GM21786 (cell line): ENCODE data around the gene C2CD4A.
A peak's percentile ranks its signal among the peaks of the same experiment; 100 is the strongest.

Source experiments
- ATAC-seq: cut with Tn5 transposase; IDR thresholded peaks from one replicate; pipeline ENCODE4 v1.9.1; 2021; ENCODE audit not compliant: unreplicated experiment

Gene C2CD4A

GRCh38 chr15:62059108-62059815 is 7.5 kb upstream of the C2CD4A start:
- no peak for ATAC-seq

GRCh38 chr15:62059816-62060112 is 7.0 kb upstream of the C2CD4A start:
- ATAC-seq: peak; percentile 73

GRCh38 chr15:62060113-62060895 is 6.5 kb upstream of the C2CD4A start, which contains the start of gene VPS13C:
VPS13C (minus strand) TSS chr15:62060447; CDS start chr15:62060374, 73 bp downstream.
- peak; percentile 81 for ATAC-seq

GRCh38 chr15:62060896-62061280 is 5.9 kb upstream of the C2CD4A start:
- no peak for ATAC-seq

DNA sequence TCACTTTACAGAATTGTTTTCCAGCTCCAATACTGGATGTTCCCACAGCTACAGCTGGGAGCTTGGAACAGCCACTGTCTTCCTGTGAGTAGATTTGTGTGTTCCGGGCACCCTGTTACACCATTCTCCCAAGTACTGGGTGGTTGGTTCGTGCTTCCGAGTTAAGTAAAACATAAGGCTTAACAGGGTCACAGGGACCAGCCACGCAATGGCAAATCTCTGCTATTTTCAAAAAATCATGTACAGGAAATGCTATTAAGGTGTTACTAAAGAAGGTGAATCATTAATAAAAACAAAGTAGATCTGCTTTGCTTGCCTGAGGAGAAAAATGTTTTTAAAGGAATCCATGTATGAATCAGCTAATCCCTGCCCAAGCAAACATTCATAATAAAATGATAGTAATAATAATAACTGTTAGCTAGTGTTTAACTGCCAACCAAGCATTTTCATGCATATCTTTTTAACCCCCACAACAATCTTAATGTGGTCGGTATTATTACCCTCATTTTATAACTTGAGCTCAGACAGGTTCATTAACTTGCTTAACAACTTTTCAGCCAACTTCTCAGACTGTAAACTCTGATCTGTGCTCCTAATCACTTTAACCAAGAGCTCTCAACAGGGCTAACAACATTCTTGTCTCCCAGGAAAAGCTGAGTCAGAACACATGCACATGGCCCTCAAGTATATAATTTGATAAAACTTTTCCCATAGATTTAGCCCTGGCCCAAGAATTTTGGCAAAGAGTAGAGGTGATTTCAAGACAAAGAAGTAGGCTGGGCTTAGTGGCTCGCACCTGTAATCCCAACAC is 2.7 kb upstream of the C2CD4A start:
- no peak for ATAC-seq

DNA sequence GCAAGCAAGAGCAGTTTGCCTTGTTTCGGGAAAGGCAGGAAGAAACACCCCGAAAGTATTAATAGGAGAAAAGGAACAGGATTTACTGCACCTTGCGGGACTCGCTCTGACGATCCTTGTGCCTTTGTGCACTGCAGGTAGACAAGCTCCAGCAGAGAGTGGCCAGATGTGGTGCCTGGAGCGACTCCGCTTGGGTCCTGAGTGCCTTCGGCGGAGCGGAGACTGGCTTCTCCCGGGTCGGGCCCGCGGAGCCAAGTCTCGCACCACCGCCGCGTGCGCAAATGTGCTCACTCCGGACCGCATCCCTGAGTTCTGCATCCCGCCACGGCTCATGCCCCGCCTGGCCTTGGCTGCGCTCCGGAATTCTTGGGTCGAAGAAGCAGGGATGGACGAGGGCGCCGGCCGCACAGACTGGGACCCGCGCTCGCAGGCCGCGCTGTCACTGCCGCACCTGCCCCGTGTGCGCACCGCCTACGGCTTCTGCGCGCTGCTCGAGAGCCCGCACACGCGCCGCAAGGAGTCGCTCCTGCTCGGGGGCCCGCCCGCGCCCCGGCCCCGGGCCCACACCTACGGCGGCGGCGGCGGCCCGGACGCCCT is 769 bp downstream of the C2CD4A start:
- ATAC-seq: no peak

GRCh38 chr15:62068071-62068809 is 1.5 kb downstream of the C2CD4A start:
- no peak for ATAC-seq

GRCh38 chr15:62068810-62069167 is 2.0 kb downstream of the C2CD4A start:
- no peak for ATAC-seq

GRCh38 chr15:62069551-62069950 is 2.8 kb downstream of the C2CD4A start:
- no peak for ATAC-seq

DNA sequence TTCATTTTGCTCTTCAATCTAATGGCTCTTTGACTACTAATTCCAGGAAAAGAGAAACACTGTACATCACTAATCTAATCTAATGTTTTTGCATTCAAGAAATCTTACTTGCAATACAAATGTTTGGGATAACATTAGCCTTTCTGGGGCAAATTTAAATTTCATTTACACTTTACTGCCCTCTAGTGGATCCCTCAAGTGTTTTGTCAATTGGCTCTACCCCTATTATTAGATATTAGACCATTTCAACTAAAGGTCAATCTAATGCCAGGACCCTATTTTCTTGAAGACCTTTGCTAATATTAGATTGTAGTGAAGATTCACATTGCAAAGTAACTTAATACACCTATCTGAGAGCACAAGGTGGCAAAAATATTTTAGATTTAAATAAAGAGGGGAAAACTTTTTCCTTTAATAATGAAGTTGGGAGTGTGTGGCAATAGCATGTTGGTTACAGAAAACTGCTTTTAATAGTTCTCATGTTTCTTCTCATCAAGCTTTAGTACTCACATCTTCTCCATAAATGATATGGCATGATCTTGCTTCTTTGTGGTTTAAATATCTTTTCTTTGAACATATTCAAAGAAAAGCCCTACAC is 5.0 kb downstream of the C2CD4A start:
- ATAC-seq: no peak

DNA sequence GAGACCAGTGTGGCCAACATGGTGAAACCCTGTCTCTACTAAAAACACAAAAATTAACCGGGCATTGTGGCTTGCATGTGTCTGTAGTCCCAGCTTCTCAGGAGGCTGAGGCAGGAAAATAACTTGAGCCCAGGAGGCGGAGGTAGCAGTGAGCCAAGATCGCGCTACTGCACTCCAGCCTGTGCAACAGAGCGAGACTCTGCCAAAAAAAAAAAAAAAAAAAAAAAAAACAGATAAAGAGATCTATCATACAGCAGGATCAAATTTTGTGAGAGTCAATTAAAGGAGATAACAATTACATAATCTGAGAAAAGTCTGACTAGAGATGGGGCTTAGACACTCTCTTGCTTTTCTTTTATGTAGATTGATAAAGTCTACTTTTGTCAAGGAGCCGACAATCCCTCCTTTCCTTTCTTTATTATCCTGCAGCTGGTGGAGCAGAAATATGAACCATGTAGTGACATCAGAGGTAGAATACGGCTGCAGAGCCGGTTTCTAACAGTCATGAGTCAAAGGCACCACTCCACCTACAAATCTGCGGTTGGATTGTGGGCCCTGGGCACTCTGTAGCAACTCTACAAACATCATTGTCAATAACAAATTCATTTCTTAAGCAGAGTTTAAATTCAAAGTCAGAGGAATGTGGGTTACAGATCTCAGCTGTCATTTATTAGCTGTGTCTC is 9.0 kb downstream of the C2CD4A start:
- ATAC-seq: no peak

DNA sequence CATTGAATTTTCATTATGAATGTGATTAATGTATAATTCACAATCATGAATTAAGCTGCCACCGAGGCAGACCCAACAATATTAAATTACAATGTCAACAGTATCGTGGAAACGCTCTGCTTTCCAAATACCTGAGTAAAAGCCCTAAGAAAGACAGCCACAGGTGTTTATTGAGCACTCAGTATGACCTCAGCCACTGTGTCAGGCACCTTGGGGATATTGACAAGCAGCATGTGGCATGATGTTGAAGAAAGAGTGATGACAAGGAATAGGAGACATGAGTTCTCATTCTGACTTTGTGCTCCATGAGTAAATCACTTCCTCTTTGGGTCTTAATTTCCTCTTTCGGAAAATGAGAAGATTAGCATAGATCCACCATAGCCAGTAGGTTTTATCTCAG is 12.8 kb downstream of the C2CD4A start:
- ATAC-seq: no peak

DNA sequence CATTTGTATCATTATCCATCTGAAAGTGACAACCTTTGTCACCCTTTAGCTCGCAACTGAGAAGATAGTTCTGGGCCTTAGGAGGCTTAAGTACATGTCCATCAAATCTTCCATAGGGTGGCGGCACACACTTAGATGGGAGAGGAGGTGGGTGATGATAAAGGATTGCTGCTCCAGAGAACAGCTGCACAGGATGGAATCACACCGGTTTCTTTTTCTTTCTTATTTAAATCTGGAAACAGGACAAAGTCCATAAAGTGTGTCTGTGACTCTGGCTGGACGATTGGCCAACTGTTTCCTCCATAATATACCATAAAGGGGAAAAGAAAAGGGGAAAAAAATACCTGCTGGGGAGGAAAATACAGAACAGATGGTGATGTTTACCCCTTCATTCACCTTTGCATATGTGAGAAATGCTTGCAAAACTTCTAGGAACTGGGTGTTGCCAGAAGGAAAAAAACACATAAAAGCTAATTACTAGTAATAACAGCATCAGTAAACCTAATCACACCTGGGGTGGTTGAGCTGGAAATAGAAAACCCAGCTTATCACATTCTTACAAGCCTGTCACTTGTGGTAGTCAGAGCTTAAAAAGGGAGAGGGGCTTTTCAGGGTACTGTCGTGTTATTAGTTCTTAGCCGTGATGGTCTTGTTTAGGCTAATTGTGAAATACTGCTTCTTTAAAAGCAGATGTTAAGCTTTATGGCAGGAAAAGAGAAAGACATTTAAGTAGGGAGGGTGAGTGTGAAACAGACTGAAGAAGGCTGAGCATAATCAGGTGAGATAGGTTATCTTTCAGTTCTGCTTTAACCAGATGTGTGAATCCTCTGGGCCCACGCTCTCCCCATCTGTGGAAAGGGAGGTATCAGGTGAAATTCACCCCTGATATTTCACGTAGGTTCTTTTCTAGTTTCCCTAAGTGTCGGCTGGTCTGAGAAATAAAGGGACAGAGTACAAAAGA is 16.7 kb downstream of the C2CD4A start:
- no peak for ATAC-seq

GRCh38 chr15:62085740-62086139 is 19.0 kb downstream of the C2CD4A start:
- ATAC-seq: no peak

DNA sequence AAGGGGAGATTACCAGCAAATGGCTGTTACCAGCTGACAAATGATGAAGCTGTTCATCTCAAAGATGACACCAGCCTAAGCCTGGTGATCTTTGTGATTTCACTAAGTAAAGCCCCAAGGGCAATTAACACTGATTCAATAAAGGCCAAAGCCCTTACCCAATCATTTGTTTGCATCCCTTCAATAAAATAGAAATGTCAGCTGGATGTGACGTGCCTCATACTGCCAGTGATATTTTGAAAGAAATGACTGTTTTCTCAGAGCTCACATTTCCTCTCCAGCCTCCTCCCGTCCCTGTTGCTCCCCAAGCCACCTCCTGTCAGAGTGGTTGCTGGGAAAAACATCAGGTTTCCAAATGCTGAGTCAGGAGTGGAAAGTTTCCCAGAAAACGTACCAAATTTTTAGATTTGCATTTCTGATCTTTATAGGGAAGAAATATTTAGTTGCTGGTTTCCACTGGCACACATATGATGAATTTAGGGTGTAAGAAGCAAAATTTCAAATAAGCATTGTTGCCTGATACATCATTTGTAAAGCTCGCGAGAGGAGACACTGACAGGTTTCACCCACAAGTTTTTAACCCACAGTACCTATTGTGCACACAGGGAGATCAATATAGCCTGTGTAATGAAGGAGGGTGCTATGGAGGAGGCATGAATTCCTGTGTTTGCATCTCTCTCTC is 21.0 kb downstream of the C2CD4A start:
- ATAC-seq: no peak

DNA sequence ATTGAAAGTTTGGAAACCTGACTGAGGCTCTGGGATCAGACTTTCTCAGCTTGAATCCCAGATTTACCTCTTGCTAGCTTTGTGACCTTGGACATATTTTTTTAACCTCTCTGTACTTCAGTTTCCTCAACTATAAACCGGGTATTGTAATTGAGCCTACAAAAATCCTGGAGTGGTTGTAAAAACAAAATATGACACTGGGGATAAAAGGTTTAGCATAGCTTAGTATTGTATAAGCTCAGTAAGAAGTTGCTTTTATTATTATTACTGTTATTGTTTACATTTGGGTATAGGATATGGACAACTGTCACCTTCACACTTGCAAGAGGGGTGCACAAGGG is 21.5 kb downstream of the C2CD4A start:
- no peak for ATAC-seq

DNA sequence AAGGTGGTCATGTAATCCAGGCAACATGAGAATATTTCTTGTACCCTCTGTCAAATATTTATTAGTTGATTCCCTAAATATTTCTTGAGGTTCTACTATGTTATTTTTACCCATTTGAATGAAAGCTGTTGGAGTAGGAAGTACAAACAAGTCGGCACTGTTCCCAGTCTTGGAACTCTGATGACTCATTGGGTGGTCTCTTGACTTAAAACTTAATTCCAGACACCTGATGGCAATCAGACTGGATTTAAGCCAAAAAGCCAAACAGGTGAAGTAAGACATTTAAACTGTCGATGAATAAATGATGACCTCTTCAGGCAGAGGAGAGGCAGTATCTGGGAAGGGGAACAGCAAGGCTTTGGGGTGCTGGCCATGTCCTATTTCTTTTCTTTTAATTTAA is 22.8 kb downstream of the C2CD4A start:
- no peak for ATAC-seq

- ATAC-seq: no peak
These were observed 24.2 kb downstream of the C2CD4A start for GRCh38 chr15:62090988-62091387.
